Parathyroid adenoma (tissue), 2 donors: Measurements from ENCODE around the gene CYTH2.

Source experiments
- H2AFZ ChIP-seq: fragments of 300-600 bp; sonication (generic); one replicate; pipeline ENCODE4 v1.7.0; 2017; ENCODE audit warnings: antibody characterized with exemption, mild to moderate bottlenecking
- H3K27ac ChIP-seq: fragments of 300-600 bp; sonication (generic); one replicate; pipeline ENCODE4 v1.7.0; 2017
- H3K27me3 ChIP-seq: fragments of 300-600 bp; sonication (generic); one replicate; pipeline ENCODE4 v1.7.0; 2017; ENCODE audit warnings: low read length; ENCODE audit not compliant: control insufficient read depth, insufficient read depth
- H3K36me3 ChIP-seq: fragments of 300-600 bp; sonication (generic); one replicate; pipeline ENCODE4 v1.7.0; 2017; ENCODE audit warnings: low read length; ENCODE audit not compliant: control insufficient read depth, insufficient read depth
- H3K4me1 ChIP-seq: fragments of 300-600 bp; sonication (generic); one replicate; pipeline ENCODE4 v1.7.0; 2017; ENCODE audit warnings: control low read depth
- H3K4me2 ChIP-seq: fragments of 300-600 bp; sonication (generic); one replicate; pipeline ENCODE4 v1.7.0; 2017; ENCODE audit warnings: low read length
- H3K4me3 ChIP-seq: fragments of 300-600 bp; sonication (generic); one replicate; pipeline ENCODE4 v1.7.0; 2017; ENCODE audit warnings: low read depth, low read length
- H3K79me2 ChIP-seq: fragments of 300-600 bp; sonication (generic); one replicate; pipeline ENCODE4 v1.7.0; 2017; ENCODE audit warnings: control low read depth
- H3K9ac ChIP-seq: fragments of 300-600 bp; sonication (generic); one replicate; pipeline ENCODE4 v1.7.0; 2017; ENCODE audit warnings: mild to moderate bottlenecking
- H3K9me3 ChIP-seq: fragments of 300-600 bp; sonication (generic); one replicate; pipeline ENCODE4 v1.7.0; 2017; ENCODE audit warnings: low read length; ENCODE audit not compliant: control insufficient read depth
- CTCF ChIP-seq: fragments of 300-600 bp; sonication (generic); IDR thresholded peaks from one replicate; pipeline ENCODE4 v1.7.0; 2017; ENCODE audit warnings: antibody characterized with exemption, mild to moderate bottlenecking
- donor health status: primary hyperparathyroidism.

CYTH2 gene

GRCh38 chr19:48477698-48478338 is 8.6 kb downstream of the CYTH2 start:
- H3K9me3 ChIP-seq, result no peaks in the 10 kb centered on the region
- H3K4me3 ChIP-seq, result no peak overlapping the region
- H3K4me2 ChIP-seq, result no peak overlapping the region
- H3K27me3 ChIP-seq, result no peaks in the 10 kb centered on the region
- H3K27ac ChIP-seq, result no peak overlapping the region
- H3K79me2 ChIP-seq, result no peaks in the 10 kb centered on the region
- H3K9ac ChIP-seq, result no peak overlapping the region
- H3K36me3 ChIP-seq, result no peaks in the 10 kb centered on the region
- peaks cover 11% of the 10 kb centered on the region for H3K4me1 ChIP-seq
- TF ChIP-seq CTCF, result no peak
- H2AFZ ChIP-seq, result no peak overlapping the region

DNA sequence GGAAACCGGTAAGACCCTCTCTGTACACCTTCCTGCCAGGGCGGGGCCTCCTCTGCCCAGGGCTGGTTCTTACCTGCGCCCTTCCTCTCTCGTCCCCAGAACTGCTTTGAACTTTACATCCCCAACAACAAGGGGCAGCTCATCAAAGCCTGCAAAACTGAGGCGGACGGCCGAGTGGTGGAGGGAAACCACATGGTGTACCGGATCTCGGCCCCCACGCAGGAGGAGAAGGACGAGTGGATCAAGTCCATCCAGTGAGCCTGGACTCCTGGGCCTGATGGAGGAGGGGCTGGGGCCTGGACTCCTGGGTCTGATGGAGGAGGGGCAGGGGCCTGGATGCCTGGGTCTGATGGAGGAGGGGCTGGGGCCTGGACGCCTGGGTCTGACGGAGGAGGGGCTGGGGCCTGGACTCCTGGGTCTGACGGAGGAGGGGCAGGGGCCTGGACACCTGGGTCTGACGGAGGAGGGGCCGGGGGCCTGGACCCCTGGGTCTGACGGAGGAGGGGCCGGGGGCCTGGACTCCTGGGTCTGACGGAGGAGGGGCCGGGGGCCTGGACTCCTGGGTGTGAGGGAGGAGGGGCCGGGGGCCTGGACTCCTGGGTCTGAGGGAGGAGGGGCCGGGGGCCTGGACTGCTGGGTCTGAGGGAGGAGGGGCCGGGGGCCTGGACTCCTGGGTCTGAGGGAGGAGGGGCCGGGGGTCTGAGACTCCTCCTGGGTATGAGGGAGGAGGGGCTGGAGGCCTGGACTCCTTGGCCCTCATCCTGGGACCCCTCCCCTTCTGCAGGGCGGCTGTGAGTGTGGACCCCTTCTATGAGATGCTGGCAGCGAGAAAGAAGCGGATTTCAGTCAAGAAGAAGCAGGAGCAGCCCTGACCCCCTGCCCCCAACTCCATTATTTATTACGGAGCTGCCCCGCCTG is 9.4 kb downstream of the CYTH2 start:
- H3K4me2 ChIP-seq, result no peak overlapping the region
- no peaks in the 10 kb centered on the region for H3K27me3 ChIP-seq
- H3K9me3 ChIP-seq, result no peaks in the 10 kb centered on the region
- no peak overlapping the region for H3K27ac ChIP-seq
- no peak for TF ChIP-seq CTCF
- no peak overlapping the region for H3K4me3 ChIP-seq
- no peaks in the 10 kb centered on the region for H3K79me2 ChIP-seq
- no peaks in the 10 kb centered on the region for H3K36me3 ChIP-seq
- no peak overlapping the region for H2AFZ ChIP-seq
- peaks cover 7% of the 10 kb centered on the region for H3K4me1 ChIP-seq
- H3K9ac ChIP-seq, result no peak overlapping the region

DNA sequence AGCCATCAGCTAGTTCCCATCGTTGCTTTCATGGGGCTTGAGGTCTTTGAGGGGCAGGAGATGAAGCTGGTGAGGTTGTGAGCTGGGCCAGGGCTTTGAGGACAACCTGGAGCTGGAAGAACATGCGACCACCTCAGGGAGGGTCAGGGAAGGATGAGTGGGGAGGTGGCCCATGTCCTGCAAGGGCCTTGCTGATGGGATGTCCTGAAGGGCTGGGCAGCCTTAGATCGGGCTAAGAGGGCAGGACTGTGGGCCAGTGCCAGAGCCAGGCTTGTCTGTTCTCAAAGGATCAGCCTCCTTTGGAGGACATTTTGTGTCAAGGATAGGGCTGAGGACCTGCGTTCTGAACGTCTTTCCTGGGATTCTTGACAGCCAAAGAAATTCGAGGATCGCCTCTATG is 10.5 kb downstream of the CYTH2 start:
- no peak overlapping the region for H3K4me3 ChIP-seq
- no peaks in the 10 kb centered on the region for H3K36me3 ChIP-seq
- peak overlapping the region; percentile 29 for H3K27ac ChIP-seq
- no peak overlapping the region for H3K4me2 ChIP-seq
- no peak for TF ChIP-seq CTCF
- no peak overlapping the region for H3K9ac ChIP-seq
- H3K4me1 ChIP-seq, result peaks cover 7% of the 10 kb centered on the region
- H2AFZ ChIP-seq, result no peak overlapping the region
- no peaks in the 10 kb centered on the region for H3K79me2 ChIP-seq
- no peaks in the 10 kb centered on the region for H3K9me3 ChIP-seq
- H3K27me3 ChIP-seq, result no peaks in the 10 kb centered on the region

GRCh38 chr19:48480183-48480557 is 11.0 kb downstream of the CYTH2 start:
- H3K4me2 ChIP-seq, result peak overlapping the region; percentile 49
- no peaks in the 10 kb centered on the region for H3K36me3 ChIP-seq
- H3K9ac ChIP-seq, result no peak overlapping the region
- H2AFZ ChIP-seq, result peak overlapping the region; percentile 38
- no peaks in the 10 kb centered on the region for H3K79me2 ChIP-seq
- H3K4me3 ChIP-seq, result peak overlapping the region; percentile 37
- peak overlapping the region; percentile 32 for H3K27ac ChIP-seq
- H3K27me3 ChIP-seq, result no peaks in the 10 kb centered on the region
- no peaks in the 10 kb centered on the region for H3K9me3 ChIP-seq
- no peak for TF ChIP-seq CTCF
- H3K4me1 ChIP-seq, result peaks cover 7% of the 10 kb centered on the region
